ENCODE data around the gene COG3. TPM values are rescaled to one million over a fixed set of nuclear protein-coding genes. Genes with fewer than 3 reads are reported as not detected.

Gene COG3
- total RNA-seq, 8 experiments from 2014 or later: 17.6 to 68.7 (median 33.5) TPM

- H3K4me1 ChIP-seq (replicated peaks in 1 of 2): peaks cover 0 to 10% of the 10 kb centered on the region in 2 donors
- 74 to 97% (median 89%) methylated on average over 1 to 7 of the region's 9 CpGs; no CpG with 5 or more reads in 3 of the 10 experiments for WGBS, 10 experiments
- in situ Hi-C loops (cut with MboI; ENCODE audit: low pct_unique_long_range_greater_than_20kb in 2 of 9, low sequenced_read_pairs in 9 of 9, unreplicated experiment in 9 of 9): no loop called here
- H3K27ac ChIP-seq: no peak overlapping the region
- no peak overlapping the region for H3K4me3 ChIP-seq
- ATAC-seq (replicated peaks in 6 of 8): no peak
Observed at GRCh38 chr13:45436332-45436731, 28.4 kb upstream of the COG3 start.

GRCh38 chr13:45436953-45437352, 27.8 kb upstream of the COG3 start:
- Histone ChIP-seq H3K27ac (no peak overlapping the region), H3K4me3 (no peak overlapping the region), H3K4me1 (replicated peaks in 1 of 2) (peaks cover 0 to 10% of the 10 kb centered on the region in 2 donors)
- no peak for ATAC-seq (replicated peaks in 6 of 8)
- WGBS, 10 experiments: 74 to 100% (median 90%) methylated on average over 2 to 4 of the region's 4 CpGs; no CpG with 5 or more reads in 5 of the 10 experiments
- in situ Hi-C loops (cut with MboI; ENCODE audit: low pct_unique_long_range_greater_than_20kb in 2 of 9, low sequenced_read_pairs in 9 of 9, unreplicated experiment in 9 of 9): no loop called here

DNA sequence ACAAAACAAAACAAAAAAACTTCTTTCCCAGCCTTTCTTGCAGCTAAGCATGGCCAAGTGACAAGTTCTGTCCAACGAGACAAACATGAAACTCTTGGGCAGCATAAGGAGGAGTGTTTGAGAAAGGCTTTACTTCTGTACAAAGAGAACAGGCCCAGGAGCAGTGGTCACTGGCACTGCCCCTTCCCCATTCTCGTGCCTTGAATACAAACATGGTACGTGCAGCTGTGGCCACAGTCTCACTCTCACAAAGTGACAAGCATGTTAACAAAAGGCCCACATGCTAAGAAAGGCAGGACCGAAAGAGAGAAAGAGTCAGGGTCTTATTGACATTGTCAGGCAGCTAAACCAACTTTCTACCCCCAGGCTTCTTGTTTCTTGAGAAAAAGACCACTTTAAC, 26.8 kb upstream of the COG3 start:
- in situ Hi-C loops (cut with MboI; ENCODE audit: low pct_unique_long_range_greater_than_20kb in 2 of 9, low sequenced_read_pairs in 9 of 9, unreplicated experiment in 9 of 9): no loop called here
- H3K27ac ChIP-seq: no peak overlapping the region

GRCh38 chr13:45439008-45439407, 25.7 kb upstream of the COG3 start:
- 67 to 100% (median 78%) methylated on average over 1 to 3 of the region's 4 CpGs; no CpG with 5 or more reads in 6 of the 10 experiments for WGBS, 10 experiments
- ATAC-seq (replicated peaks in 6 of 8): peak in 4 of 8 experiments; percentile 36 to 63 (median 54)
- peaks cover 0 to 10% of the 10 kb centered on the region in 2 donors for H3K4me1 ChIP-seq (replicated peaks in 1 of 2)
- H3K4me3 ChIP-seq: no peak overlapping the region
- no peak overlapping the region for H3K27ac ChIP-seq
- in situ Hi-C loops (cut with MboI; ENCODE audit: low pct_unique_long_range_greater_than_20kb in 2 of 9, low sequenced_read_pairs in 9 of 9, unreplicated experiment in 9 of 9): no loop called here

More for the DNA sequence above, 26.8 kb upstream of the COG3 start:
- ATAC-seq (replicated peaks in 6 of 8): peak in 2 of 8 experiments; percentile 69 to 73
- peaks cover 0 to 10% of the 10 kb centered on the region in 2 donors for H3K4me1 ChIP-seq (replicated peaks in 1 of 2)
- WGBS, 10 experiments: 33 to 76% (median 51%) methylated on average over 1 to 4 of the region's 4 CpGs; no CpG with 5 or more reads in 2 of the 10 experiments
- H3K4me3 ChIP-seq: no peak overlapping the region

- no peak overlapping the region for H3K27ac ChIP-seq
- 53 to 100% (median 91%) methylated on average over 1 to 3 of the region's 3 CpGs for WGBS, 10 experiments
- no peak for ATAC-seq (replicated peaks in 6 of 8)
- no peak overlapping the region for H3K4me3 ChIP-seq
- in situ Hi-C loops (cut with MboI; ENCODE audit: low pct_unique_long_range_greater_than_20kb in 2 of 9, low sequenced_read_pairs in 9 of 9, unreplicated experiment in 9 of 9): no loop called here
- peaks cover 0 to 10% of the 10 kb centered on the region in 2 donors for H3K4me1 ChIP-seq (replicated peaks in 1 of 2)
Observed at GRCh38 chr13:45439781-45440462, 24.8 kb upstream of the COG3 start.

DNA sequence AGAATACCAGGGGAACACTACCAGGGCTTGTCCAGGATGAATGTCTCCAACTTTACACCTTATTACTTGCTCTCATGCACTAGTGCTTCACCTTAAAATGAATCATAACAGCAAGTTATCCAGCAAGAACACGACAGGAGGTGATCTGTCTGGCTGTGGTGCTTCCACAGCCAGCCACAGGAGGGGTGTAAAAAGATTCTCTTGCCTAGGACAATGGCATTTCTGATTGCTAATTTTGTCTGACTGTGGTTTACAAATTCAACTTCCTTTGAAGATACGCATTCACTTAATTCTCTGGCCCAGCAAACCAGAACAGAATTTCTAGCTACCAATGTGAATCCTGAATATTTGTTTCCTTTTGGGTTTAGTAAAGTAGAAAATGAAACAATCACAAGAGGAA, 23.1 kb upstream of the COG3 start:
- Histone ChIP-seq H3K27ac (no peak overlapping the region), H3K4me1 (replicated peaks in 1 of 2) (peaks cover 0 to 10% of the 10 kb centered on the region in 2 donors), H3K4me3 (no peak overlapping the region)
- ATAC-seq (replicated peaks in 6 of 8): peak in 3 of 8 experiments; percentile 50 to 76 (median 69)
- in situ Hi-C loops (cut with MboI; ENCODE audit: low pct_unique_long_range_greater_than_20kb in 2 of 9, low sequenced_read_pairs in 9 of 9, unreplicated experiment in 9 of 9): no loop called here
- WGBS, 10 experiments: 0 to 82% (median 34%) methylated on average over 1 to 2 of the region's 2 CpGs; no CpG with 5 or more reads in 4 of the 10 experiments

GRCh38 chr13:45445053-45445452, 19.7 kb upstream of the COG3 start:
- WGBS, 10 experiments: 20 to 100% (median 76%) methylated on average over 1 to 4 of the region's 6 CpGs; no CpG with 5 or more reads in 2 of the 10 experiments
- H3K4me1 ChIP-seq (replicated peaks in 1 of 2): peaks cover 8 to 11% of the 10 kb centered on the region in 2 donors
- in situ Hi-C loops (cut with MboI; ENCODE audit: low pct_unique_long_range_greater_than_20kb in 2 of 9, low sequenced_read_pairs in 9 of 9, unreplicated experiment in 9 of 9): no loop called here
- no peak for ATAC-seq (replicated peaks in 6 of 8)
- no peak overlapping the region for H3K27ac ChIP-seq
- no peak overlapping the region for H3K4me3 ChIP-seq

DNA sequence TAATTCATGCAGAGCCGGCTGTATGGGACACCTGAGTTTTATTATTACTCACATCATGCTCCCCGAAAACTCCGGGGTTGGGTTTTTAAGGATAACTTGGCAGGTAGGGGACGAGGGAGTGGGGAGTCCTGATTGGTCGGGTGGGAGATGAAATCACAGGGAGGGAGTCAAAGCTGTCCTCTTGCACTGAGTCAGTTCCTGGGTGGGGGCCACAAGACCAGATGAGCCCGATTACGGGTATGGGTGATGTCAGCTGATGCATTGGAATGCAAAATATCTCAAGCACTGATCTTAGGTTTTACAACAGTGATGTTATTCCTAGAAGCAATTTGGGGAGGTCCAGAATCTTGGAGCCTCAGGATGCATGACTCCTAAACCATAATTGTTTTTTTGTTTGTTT, 18.6 kb upstream of the COG3 start:
- Histone ChIP-seq H3K4me1 (replicated peaks in 1 of 2) (peaks cover 8 to 11% of the 10 kb centered on the region in 2 donors), H3K4me3 (no peak overlapping the region), H3K27ac (no peak overlapping the region)
- WGBS, 10 experiments: 20 to 87% (median 60%) methylated on average over 1 to 7 of the region's 7 CpGs; no CpG with 5 or more reads in 3 of the 10 experiments
- in situ Hi-C loops (cut with MboI; ENCODE audit: low pct_unique_long_range_greater_than_20kb in 2 of 9, low sequenced_read_pairs in 9 of 9, unreplicated experiment in 9 of 9): no loop called here
- peak in 3 of 8 experiments; percentile 69 to 95 (median 95) for ATAC-seq (replicated peaks in 6 of 8)

DNA sequence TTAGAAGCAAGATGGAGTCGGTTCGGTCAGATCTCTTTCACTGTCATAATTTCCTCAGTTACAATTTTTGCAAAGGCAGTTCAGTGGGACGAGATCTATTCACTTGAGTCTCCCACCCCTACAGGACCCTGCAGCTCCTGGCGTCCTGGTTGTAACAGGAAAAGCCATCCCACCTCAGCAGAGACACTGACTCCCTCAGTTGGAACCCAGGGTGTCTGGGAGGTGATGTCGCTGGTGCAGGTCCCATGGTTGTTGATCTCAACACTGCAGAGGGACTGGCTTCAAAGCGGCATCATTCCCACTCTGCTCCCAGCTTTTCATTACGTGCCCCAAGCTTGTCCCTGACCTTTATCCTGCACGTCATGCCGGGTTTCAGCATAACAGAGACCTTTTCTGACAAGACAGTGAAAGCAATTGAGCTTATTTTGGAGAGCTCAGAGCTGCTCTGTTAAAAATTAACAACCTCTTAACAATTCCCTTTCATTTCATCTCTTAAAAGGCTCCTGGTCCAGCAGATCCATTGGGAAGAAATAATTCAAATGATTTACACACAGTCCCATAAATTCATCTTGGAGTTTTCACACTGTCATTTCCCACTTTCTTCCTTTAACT, 17.6 kb upstream of the COG3 start:
- H3K27ac ChIP-seq: peak overlapping the region in 1 of 2 donors; percentile 47
- ATAC-seq (replicated peaks in 6 of 8): peak in 5 of 8 experiments; percentile 16 to 64 (median 53)
- no peak overlapping the region for H3K4me3 ChIP-seq
- H3K4me1 ChIP-seq (replicated peaks in 1 of 2): peaks cover 8 to 11% of the 10 kb centered on the region in 2 donors
- in situ Hi-C loops (cut with MboI; ENCODE audit: low pct_unique_long_range_greater_than_20kb in 2 of 9, low sequenced_read_pairs in 9 of 9, unreplicated experiment in 9 of 9): no loop called here
- WGBS, 10 experiments: 18 to 85% (median 40%) methylated on average over 1 to 9 of the region's 9 CpGs; no CpG with 5 or more reads in 3 of the 10 experiments

DNA sequence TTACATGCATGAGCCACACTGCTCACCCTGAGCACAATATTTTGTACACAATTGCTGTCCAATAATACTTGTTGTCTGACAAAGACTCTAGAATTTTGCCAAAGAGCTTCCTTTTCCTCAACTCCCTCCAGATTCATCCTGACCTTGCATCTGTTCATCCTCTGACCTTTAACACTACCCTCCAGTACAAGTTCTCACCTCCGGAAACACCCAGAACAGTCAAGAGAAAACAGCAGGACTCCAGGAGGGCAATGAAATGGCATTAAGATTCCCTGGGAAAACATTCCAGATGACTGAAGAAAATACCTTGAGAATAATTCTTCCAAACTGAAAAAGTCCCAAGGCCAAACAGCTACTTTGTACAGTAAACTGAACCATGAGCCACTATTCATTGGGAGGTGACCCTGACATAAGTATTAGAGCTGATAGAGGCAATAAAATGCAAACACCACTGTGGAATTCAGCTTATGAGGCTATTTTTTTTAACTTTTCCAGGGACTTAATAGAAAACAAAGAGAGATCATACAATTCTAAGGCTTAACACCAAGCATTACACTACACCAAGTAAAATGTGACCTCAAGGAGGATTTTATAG, 15.7 kb upstream of the COG3 start:
- ATAC-seq (replicated peaks in 6 of 8): no peak
- WGBS, 10 experiments: 100% methylated on average over 1 of the region's 1 CpG; no CpG with 5 or more reads in 4 of the 10 experiments
- H3K27ac ChIP-seq: no peak overlapping the region
- H3K4me1 ChIP-seq (replicated peaks in 1 of 2): peaks cover 8 to 11% of the 10 kb centered on the region in 2 donors
- no peak overlapping the region for H3K4me3 ChIP-seq
- in situ Hi-C loops (cut with MboI; ENCODE audit: low pct_unique_long_range_greater_than_20kb in 2 of 9, low sequenced_read_pairs in 9 of 9, unreplicated experiment in 9 of 9): no loop called here

DNA sequence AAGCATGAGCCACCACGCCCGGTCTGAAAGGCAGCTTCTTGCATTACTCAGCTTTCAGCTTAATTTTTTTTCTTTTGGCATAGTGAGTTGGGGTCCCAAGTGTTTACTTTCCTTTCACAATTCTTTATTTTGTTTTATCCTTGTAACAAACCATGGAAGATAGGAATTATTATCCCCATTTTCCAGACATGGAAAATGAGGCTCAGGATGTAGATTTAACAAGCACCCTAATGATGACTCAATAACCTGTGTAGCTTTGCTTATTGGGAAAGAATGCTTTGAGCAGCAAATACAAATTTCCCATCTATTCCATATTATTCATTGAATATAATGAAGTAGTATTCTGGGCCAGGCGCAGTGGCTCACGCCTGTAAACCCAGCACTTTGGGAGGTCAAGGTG, 13.5 kb upstream of the COG3 start:
- H3K4me3 ChIP-seq: no peak overlapping the region
- WGBS, 10 experiments: 58 to 100% (median 100%) methylated on average over 1 to 4 of the region's 4 CpGs; no CpG with 5 or more reads in 2 of the 10 experiments
- H3K4me1 ChIP-seq (replicated peaks in 1 of 2): peaks cover 8 to 11% of the 10 kb centered on the region in 2 donors
- in situ Hi-C loops (cut with MboI; ENCODE audit: low pct_unique_long_range_greater_than_20kb in 2 of 9, low sequenced_read_pairs in 9 of 9, unreplicated experiment in 9 of 9): no loop called here
- ATAC-seq (replicated peaks in 6 of 8): no peak
- H3K27ac ChIP-seq: no peak overlapping the region

- no peak for ATAC-seq (replicated peaks in 6 of 8)
- H3K27ac ChIP-seq: no peak overlapping the region
- H3K4me3 ChIP-seq: no peak overlapping the region
- in situ Hi-C loops (cut with MboI; ENCODE audit: low pct_unique_long_range_greater_than_20kb in 2 of 9, low sequenced_read_pairs in 9 of 9, unreplicated experiment in 9 of 9): no loop called here
- 50 to 90% (median 80%) methylated on average over 1 to 5 of the region's 7 CpGs; no CpG with 5 or more reads in 3 of the 10 experiments for WGBS, 10 experiments
- H3K4me1 ChIP-seq (replicated peaks in 1 of 2): no peaks in the 10 kb centered on the region
Observed at GRCh38 chr13:45454204-45454603, 10.5 kb upstream of the COG3 start.
